Medulla oblongata (tissue), 1 donor: ENCODE measurements around the gene DCTPP1.

ENCODE experiments used
- DNase-seq: peaks from one replicate; pipeline ENCODE4 v3.0.0-alpha.2; 2015; ENCODE audit errors: extremely low spot score

DCTPP1 gene

GRCh38 chr16:30382111-30382881 lies 47.5 kb downstream of the DCTPP1 start, which contains the start of gene SEPTIN1:
TSS of gene SEPTIN1 (minus strand) at chr16:30382561. CDS start at chr16:30382542, 19 bp downstream.
- no peak for DNase-seq

GRCh38 chr16:30381291-30382041 lies 48.4 kb downstream of the DCTPP1 start:
- no peak for DNase-seq

DNA sequence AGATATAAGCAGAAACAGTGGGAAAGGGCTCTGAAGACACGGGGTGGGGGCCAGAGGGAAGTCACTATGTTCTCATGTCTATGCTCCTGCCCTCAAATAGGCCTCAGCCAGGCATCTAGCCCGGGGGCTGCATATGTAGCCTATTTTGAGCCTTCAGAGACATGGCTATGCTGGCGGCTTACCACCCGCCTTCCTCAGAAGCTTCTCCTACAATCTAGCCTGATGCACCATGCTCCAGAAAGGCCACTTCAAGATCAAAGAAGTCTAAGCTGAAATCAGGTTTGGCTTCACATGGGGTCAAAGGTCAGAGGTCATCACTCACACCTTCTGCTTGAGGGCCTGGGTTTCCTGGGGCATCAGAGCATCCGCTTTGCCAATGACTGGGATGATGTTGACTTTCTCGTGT lies 49.0 kb downstream of the DCTPP1 start:
- DNase-seq, result no peak

DNA sequence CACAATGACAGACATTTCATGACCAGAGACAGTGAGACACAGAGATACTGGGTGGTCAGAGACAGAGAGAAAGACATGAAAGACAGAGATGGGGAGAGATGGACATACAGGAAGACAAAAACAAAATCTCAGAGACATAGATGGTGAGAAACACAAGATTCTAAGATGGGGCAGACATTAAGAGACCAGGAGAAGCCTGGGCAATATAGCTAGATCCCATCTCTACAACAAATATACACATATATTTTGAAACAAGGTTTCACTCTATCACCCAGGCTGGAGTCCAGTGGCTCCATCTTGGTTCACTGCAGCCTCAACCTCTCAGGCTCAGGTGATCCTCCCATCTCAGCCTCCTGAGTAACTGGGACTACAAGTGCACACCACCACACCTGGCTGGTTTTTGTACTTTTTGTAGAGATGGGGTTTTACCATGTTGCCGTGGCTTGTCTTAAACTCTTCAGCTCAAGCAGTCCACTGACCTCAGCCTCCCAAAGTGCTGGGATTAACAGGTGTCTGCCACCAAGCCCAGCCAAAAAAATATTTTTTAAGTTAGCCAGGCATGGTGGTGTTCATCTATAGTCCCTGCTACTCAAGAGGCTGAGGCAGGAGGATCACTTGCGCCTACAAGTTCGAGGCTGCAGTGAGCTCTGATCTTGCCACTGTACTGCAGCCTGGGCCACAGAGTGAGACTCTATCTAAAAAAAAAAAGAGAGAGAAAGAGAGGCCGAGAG lies 49.6 kb downstream of the DCTPP1 start:
- no peak for DNase-seq

DNA sequence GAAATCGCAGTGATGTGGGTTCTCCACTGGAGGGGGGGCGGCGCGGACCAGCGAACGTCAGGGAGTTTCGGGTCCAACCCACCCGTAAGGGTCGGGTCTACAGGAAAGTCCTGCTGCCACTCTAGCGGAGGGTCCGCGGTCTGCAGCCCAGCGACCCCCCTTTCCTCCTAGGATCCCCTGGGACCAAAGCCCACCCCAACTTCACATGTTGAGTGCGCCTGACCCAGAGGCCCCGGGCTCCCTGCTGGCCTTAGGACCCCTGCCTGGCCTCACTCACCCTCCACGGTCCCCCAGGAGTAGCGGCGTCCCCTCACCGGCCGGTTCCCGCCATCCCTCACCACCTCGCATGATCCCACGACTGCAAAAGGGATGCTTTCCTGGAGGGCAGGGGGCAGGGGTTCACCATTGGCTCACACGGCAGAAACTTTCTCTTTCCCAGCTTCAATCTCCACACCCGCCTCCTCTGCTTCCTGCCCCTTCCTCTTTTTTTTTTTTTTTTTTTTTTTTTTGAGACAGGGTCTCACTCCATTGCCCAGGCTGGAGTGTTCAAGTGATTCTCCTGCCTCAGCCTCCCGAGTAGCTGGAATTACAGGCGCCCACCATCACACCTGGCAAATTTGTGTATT lies 50.6 kb downstream of the DCTPP1 start:
- DNase-seq, result no peak

DNA sequence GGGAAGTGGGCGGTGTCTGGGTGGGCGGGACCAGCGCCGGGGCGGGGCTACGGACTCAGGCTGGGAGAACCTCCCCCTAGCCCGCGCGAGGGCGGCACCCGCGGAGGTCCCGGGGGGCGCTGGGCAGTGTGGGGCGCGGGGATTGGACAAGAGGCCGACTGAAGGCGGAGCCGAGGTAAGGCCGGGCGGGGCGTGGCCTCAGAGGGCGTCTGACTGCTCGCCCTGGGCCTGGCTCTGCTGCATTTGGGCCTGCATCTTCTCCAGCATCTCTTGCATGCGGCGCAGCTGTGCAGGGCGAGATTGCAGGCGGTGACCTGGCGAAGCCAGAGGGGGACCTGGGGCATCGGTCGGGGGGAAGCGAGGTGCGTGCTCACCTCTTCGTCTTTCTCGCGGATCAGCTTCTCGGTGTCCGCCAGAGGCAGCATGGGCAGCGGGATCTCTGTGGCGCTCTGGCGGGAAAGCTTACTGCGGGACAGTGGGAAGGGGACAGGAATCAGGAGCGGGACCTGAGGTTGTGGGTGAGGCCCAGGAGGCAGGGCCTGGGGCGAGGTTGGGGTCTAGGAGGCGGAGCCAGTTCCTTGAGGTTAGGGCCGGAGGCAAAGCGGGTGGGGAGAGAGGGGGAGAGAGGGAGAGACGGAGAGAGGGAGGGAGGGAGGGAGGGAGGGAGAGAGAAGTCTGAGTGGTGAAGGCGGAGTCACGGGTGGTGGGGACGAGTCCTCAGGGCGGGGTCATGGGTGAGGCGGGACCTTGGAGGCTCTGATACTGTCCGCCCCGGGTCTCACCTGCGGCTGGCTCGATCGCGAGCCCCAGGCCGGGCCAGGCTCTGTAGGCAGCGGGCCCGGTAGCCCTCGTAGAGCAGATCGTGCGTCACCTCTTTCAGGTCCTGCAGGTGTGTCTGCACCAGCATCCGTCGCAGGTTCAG lies 51.3 kb downstream of the DCTPP1 start:
- peak; percentile 99 for DNase-seq

GRCh38 chr16:30377812-30378235 lies 52.0 kb downstream of the DCTPP1 start:
- DNase-seq, result peak; percentile 93

GRCh38 chr16:30377050-30377811 lies 52.6 kb downstream of the DCTPP1 start:
- DNase-seq, result no peak

DNA sequence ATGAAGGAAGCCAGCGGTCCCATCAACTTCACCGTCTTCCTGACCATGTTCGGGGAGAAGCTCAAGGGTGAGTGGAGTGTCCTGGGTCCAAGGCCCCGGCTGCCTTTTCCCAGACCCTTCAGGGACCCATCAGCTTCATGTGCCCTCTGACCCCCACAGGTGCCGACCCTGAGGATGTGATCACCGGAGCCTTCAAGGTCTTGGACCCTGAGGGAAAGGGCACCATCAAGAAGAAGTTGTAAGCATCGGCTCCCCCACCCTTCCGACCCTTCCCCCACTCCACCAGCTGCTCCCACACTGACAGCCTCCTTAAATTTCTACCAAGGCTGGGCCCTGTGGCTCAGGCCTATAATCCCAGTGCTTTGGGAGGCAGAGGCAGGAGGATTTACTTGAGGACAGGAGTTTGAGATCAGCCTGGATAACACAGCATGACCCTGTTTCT lies 53.3 kb downstream of the DCTPP1 start:
- no peak for DNase-seq

DNA sequence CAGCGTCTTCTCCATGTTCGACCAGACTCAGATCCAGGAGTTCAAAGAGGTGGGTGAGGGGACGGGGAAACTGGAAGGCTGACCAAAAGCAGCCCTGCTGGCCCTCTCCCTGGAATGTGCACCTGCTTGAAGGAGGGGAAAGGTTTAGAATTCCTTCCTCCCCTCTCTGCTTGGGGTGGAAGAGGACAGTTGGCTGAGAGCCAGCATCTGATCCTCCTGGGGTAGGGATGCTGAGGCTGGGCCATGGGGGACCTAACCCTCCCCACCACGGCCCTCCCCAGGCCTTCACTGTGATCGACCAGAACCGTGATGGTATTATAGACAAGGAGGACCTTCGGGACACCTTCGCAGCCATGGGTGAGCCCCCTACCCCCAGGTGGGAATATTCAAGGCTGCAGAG lies 54.0 kb downstream of the DCTPP1 start:
- DNase-seq, result no peak

DNA sequence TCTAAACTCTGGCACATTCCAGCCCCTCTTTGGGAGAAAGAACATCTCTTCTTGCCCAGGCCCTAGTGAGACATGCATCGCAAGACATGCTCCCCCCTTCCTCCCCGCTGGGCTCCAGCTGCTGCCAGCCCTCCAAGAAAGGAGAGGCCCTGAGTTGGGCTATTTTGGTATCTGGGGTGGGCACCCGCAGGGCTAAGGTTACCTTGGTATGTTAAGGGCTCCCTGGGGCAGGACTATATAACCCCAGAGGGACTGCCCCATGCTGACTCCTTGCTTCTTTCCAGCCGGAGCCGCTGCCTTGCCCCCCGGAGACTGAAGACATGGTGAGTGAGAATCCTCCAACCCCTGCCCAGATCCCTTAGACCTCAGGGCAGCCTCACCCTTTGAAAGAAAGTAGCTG lies 55.3 kb downstream of the DCTPP1 start, which contains the start of gene MYL11:
Gene MYL11, plus strand, starts transcription at position 265 of the 400 bp plus-strand sequence. Its CDS starts 56 bp downstream, at position 321.
- no peak for DNase-seq
